Upper lobe of right lung (tissue), 1 donor: ENCODE results near the gene SUGCT. TPM values are rescaled to one million over a fixed set of nuclear protein-coding genes. Genes with fewer than 3 reads are reported as not detected.

Source experiments
- ATAC-seq: fragments of 200-7000 bp; cut with Tn5 transposase; one replicate; pipeline ENCODE4 v1.9.1; 2020; ENCODE audit warnings: mild to moderate bottlenecking, moderate library complexity
- DNase-seq: peaks from one replicate; pipeline ENCODE4 v3.0.0-alpha.2; 2020
- H3K27ac ChIP-seq: fragments of 200-600 bp; one replicate; pipeline ENCODE4 v1.8.0; 2022
- H3K27me3 ChIP-seq: fragments of 200-600 bp; one replicate; pipeline ENCODE4 v1.8.0; 2022; ENCODE audit warnings: mild to moderate bottlenecking
- H3K36me3 ChIP-seq: fragments of 200-600 bp; one replicate; pipeline ENCODE4 v1.8.0; 2022
- H3K4me1 ChIP-seq: fragments of 200-600 bp; one replicate; pipeline ENCODE4 v1.8.0; 2022
- H3K4me3 ChIP-seq: fragments of 200-600 bp; one replicate; pipeline ENCODE4 v1.8.0; 2022; ENCODE audit warnings: mild to moderate bottlenecking
- H3K9me3 ChIP-seq: fragments of 200-600 bp; one replicate; pipeline ENCODE4 v1.8.0; 2022
- CTCF ChIP-seq: fragments of 200-600 bp; IDR thresholded peaks from one replicate; pipeline ENCODE4 v1.8.0; 2022; ENCODE audit warnings: antibody characterized with exemption
- intact Hi-C: fragments of 100-400 bp; cut with DNase I; formaldehyde crosslinking; loops from one replicate; pipeline ENCODE4 v1.11.0; 2022
- total RNA-seq: library from RNA; stranded (reverse); fragmentation: NEBNext Ultra II Directional; extraction: Animal tissue kit (Norgen Biotek cat#: 25700); gene quantifications from one replicate; pipeline ENCODE4 v1.2.1, GENCODE V29; 2021
- donor health status: DM: no; HTN: yes; CAD: no; lungs with severe emphysema.

The SUGCT gene
- total RNA-seq, 1 donor from 2014 or later: 4.1 TPM

GRCh38 chr7:40758590-40758989, 623.8 kb downstream of the SUGCT start:
- no peaks in the 10 kb centered on the region for H3K27me3 ChIP-seq
- H3K9me3 ChIP-seq: no peaks in the 10 kb centered on the region
- H3K4me3 ChIP-seq: no peak overlapping the region
- H3K36me3 ChIP-seq: no peaks in the 10 kb centered on the region
- ATAC-seq: no peak
- no peaks in the 10 kb centered on the region for H3K4me1 ChIP-seq
- no peak for DNase-seq
- intact Hi-C loops: no loop called here
- H3K27ac ChIP-seq: no peak overlapping the region
- no peak for TF ChIP-seq CTCF

- DNase-seq (no peak), ATAC-seq (no peak)
- no peaks in the 10 kb centered on the region for H3K36me3 ChIP-seq
- no peak overlapping the region for H3K27ac ChIP-seq
- peaks cover 4% of the 10 kb centered on the region for H3K4me1 ChIP-seq
- intact Hi-C loops: no loop called here
- H3K27me3 ChIP-seq: no peaks in the 10 kb centered on the region
- H3K4me3 ChIP-seq: no peak overlapping the region
- TF ChIP-seq CTCF: no peak
- no peaks in the 10 kb centered on the region for H3K9me3 ChIP-seq
Measured at GRCh38 chr7:40760293-40760964, 625.6 kb downstream of the SUGCT start.

GRCh38 chr7:40760987-40761386, 626.2 kb downstream of the SUGCT start:
- ATAC-seq (no peak), DNase-seq (no peak)
- Histone ChIP-seq H3K27me3 (no peaks in the 10 kb centered on the region), H3K9me3 (no peaks in the 10 kb centered on the region), H3K4me1 (peaks cover 4% of the 10 kb centered on the region), H3K4me3 (no peak overlapping the region), H3K27ac (no peak overlapping the region), H3K36me3 (no peaks in the 10 kb centered on the region)
- TF ChIP-seq CTCF: no peak
- intact Hi-C loops: no loop called here

- Histone ChIP-seq H3K9me3 (no peaks in the 10 kb centered on the region), H3K27ac (no peak overlapping the region), H3K27me3 (no peaks in the 10 kb centered on the region), H3K4me3 (no peak overlapping the region), H3K4me1 (peaks cover 4% of the 10 kb centered on the region), H3K36me3 (no peaks in the 10 kb centered on the region)
- no peak for DNase-seq
- TF ChIP-seq CTCF: no peak
- intact Hi-C loops: no loop called here
- no peak for ATAC-seq
Measured at GRCh38 chr7:40761762-40762560, 627.2 kb downstream of the SUGCT start.

- intact Hi-C loops: no loop called here
- no peak for DNase-seq
- no peak overlapping the region for H3K4me3 ChIP-seq
Measured at GRCh38 chr7:40763319-40764287, 628.8 kb downstream of the SUGCT start.

More at GRCh38 chr7:40763319-40764287, 628.8 kb downstream of the SUGCT start:
- Histone ChIP-seq H3K4me1 (peaks cover 4% of the 10 kb centered on the region), H3K27me3 (no peaks in the 10 kb centered on the region), H3K36me3 (no peaks in the 10 kb centered on the region), H3K27ac (no peak overlapping the region), H3K9me3 (no peaks in the 10 kb centered on the region)
- TF ChIP-seq CTCF: no peak
- ATAC-seq: no peak
